CD4-positive, alpha-beta T cell (primary cell): ENCODE data around the gene SCRN1. TPM values are rescaled to one million over a fixed set of nuclear protein-coding genes. Genes with fewer than 3 reads are reported as not detected.

Source experiments
- ATAC-seq: fragments of 200-7000 bp; cut with Tn5 transposase; one replicate; pipeline ENCODE4 v1.10.0; 2022; ENCODE audit warnings: mild to moderate bottlenecking; ENCODE audit not compliant: poor library complexity
- CTCF ChIA-PET: fragments of 350-600 bp; sonication (Branson Sonifier 250); formaldehyde crosslinking; loops from one replicate; lab custom pipeline; 2021; ENCODE audit warnings: antibody characterized with exemption, inconsistent platforms; lab: Charles Lee
- POLR2A ChIA-PET: fragments of 350-600 bp; sonication (Branson Sonifier 250); formaldehyde crosslinking; loops from one replicate; lab custom pipeline; 2021; ENCODE audit warnings: antibody characterized with exemption, inconsistent platforms; lab: Charles Lee
- DNase-seq, 14 experiments: peaks; one replicate each; pipeline ENCODE4 v3.0.0-alpha.2; 2013 to 2020; ENCODE audit warnings: mixed read lengths in 2 of 14
- H3K27ac ChIP-seq, 2 donors: one replicate each; pipeline versions ENCODE4 v1.5.1 to v1.7.0; 2013; ENCODE audit warnings: low read length in 2 of 2, low read depth in 1 of 2, mild to moderate bottlenecking in 1 of 2
- H3K27me3 ChIP-seq, 2 experiments: 1 replicate in 1 of 2; 2 replicates in 1 of 2; pipeline versions ENCODE4 v1.6.1 to v1.7.0; 2013; ENCODE audit warnings: low read length in 2 of 2, control low read depth in 1 of 2, mild to moderate bottlenecking in 1 of 2, moderate library complexity in 1 of 2; ENCODE audit not compliant: insufficient read depth in 2 of 2, control insufficient read depth in 1 of 2
- H3K36me3 ChIP-seq: one replicate; pipeline ENCODE4 v1.6.1; 2013; ENCODE audit warnings: low read length, control low read depth; ENCODE audit not compliant: insufficient read depth
- H3K4me1 ChIP-seq: one replicate; pipeline ENCODE4 v1.6.1; 2013; ENCODE audit warnings: low read length, control low read depth; ENCODE audit not compliant: insufficient read depth
- H3K4me3 ChIP-seq: one replicate; pipeline ENCODE4 v1.5.1; 2013; ENCODE audit warnings: mild to moderate bottlenecking, low read length, moderate library complexity
- H3K9me3 ChIP-seq, 2 experiments: 1 replicate in 1 of 2; 2 replicates in 1 of 2; pipeline versions ENCODE4 v1.6.1 to v1.7.0; 2013; ENCODE audit warnings: low read length in 2 of 2, mild to moderate bottlenecking in 2 of 2, control low read depth in 1 of 2, moderate library complexity in 1 of 2; ENCODE audit not compliant: control insufficient read depth in 1 of 2, insufficient read depth in 1 of 2
- H3K27ac Mint-ChIP-seq: one replicate; pipeline ENCODE4 v1.8.0; 2020; ENCODE audit warnings: mixed read lengths
- H3K27me3 Mint-ChIP-seq: one replicate; pipeline ENCODE4 v1.8.0; 2021; ENCODE audit warnings: mixed read lengths
- H3K36me3 Mint-ChIP-seq: one replicate; pipeline ENCODE4 v1.8.0; 2021; ENCODE audit warnings: low read depth, mixed read lengths
- H3K4me1 Mint-ChIP-seq: one replicate; pipeline ENCODE4 v1.8.0; 2021; ENCODE audit warnings: low read depth, mixed read lengths
- H3K4me3 Mint-ChIP-seq: one replicate; pipeline ENCODE4 v1.8.0; 2020; ENCODE audit warnings: mild to moderate bottlenecking, mixed read lengths
- H3K9me3 Mint-ChIP-seq: one replicate; pipeline ENCODE4 v1.8.0; 2020; ENCODE audit warnings: mixed read lengths
- intact Hi-C, 2 experiments: fragments of 100-400 bp; cut with DNase I in 1 of 2; cut with micrococcal nuclease in 1 of 2; formaldehyde crosslinking; loops; one replicate each; pipeline versions ENCODE4 v1.15.1 to v1.9.0; 2023 to 2025; cut with DNase I, micrococcal nuclease
- total RNA-seq, 174 experiments: library from RNA in 2 of 174; stranded (reverse) in 2 of 174; gene quantifications; one replicate each; pipeline ENCODE4 v1.2.3 and lab custom pipeline; 2021 to 2026
- TF ChIP-seq, protein P1 (sequence below): fragments of 200-600 bp; IDR thresholded peaks from one replicate; pipeline ENCODE4 v1.8.0; 2022; ENCODE audit warnings: antibody characterized with exemption, mild to moderate bottlenecking

Gene SCRN1
- total RNA-seq, 2 experiments from 2014 or later, result 2.4 to 3.2 TPM

DNA sequence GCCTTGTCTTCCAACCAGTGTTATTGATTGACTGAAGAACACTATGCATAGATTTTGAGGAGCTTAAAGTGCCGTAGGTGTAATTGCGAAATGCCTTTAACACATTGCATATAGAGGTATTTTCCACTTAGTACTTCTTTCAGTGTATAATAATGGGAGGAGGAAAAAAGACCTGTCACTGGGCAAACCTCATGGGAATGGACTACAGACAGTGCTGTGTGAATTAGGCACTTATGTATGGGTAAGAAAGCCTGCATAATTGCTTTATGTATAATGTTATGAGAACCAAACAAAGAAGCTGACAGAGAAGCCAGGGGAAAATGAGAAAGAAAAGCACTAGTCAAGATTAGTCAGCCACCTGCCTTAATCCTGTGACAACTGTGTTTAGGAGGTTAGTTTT is 12.4 kb upstream of the SCRN1 start:
- H3K4me1 Mint-ChIP-seq, result no peaks in the 10 kb centered on the region
- no peak overlapping the region for H3K4me3 ChIP-seq
- no peaks in the 10 kb centered on the region for H3K9me3 ChIP-seq
- TF ChIP-seq, protein P1, sequence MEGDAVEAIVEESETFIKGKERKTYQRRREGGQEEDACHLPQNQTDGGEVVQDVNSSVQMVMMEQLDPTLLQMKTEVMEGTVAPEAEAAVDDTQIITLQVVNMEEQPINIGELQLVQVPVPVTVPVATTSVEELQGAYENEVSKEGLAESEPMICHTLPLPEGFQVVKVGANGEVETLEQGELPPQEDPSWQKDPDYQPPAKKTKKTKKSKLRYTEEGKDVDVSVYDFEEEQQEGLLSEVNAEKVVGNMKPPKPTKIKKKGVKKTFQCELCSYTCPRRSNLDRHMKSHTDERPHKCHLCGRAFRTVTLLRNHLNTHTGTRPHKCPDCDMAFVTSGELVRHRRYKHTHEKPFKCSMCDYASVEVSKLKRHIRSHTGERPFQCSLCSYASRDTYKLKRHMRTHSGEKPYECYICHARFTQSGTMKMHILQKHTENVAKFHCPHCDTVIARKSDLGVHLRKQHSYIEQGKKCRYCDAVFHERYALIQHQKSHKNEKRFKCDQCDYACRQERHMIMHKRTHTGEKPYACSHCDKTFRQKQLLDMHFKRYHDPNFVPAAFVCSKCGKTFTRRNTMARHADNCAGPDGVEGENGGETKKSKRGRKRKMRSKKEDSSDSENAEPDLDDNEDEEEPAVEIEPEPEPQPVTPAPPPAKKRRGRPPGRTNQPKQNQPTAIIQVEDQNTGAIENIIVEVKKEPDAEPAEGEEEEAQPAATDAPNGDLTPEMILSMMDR, result no peak
- no peaks in the 10 kb centered on the region for H3K36me3 ChIP-seq
- H3K27me3 Mint-ChIP-seq, result peaks cover 39% of the 10 kb centered on the region
- H3K27ac ChIP-seq, result no peak overlapping the region
- DNase-seq (no peak), ATAC-seq (no peak)
- H3K4me1 ChIP-seq, result no peaks in the 10 kb centered on the region
- no peaks in the 10 kb centered on the region for H3K9me3 Mint-ChIP-seq
- peaks cover 7 to 11% of the 10 kb centered on the region in 2 experiments for H3K27me3 ChIP-seq
- no peak overlapping the region for H3K27ac Mint-ChIP-seq
- no peak overlapping the region for H3K4me3 Mint-ChIP-seq
- POLR2A ChIA-PET, result no interaction called here
- intact Hi-C loops, result no loop called here
- H3K36me3 Mint-ChIP-seq, result no peaks in the 10 kb centered on the region
- CTCF ChIA-PET, result no interaction called here

DNA sequence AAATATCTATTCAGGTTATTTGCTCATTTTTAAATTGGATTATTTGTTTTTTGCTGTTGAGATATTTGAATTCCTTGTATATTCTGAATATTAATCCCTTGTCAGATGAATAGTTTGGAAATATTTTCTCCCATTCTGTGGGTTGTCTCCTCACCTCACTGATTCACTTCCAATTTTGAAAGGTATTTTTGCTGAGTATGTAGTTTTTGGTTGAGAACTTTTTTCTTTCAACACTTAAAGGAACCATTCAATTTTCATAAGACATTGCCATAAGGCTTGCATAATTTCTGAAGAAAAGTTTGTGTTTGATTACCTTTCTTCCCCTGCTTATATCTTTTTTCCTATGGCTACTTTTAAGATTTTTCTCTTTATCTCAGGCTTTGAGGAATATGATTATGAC is 8.9 kb upstream of the SCRN1 start:
- Mint-ChIP-seq H3K9me3 (peaks cover 4% of the 10 kb centered on the region), H3K4me3 (no peak overlapping the region), H3K27me3 (peaks cover 34% of the 10 kb centered on the region), H3K4me1 (no peaks in the 10 kb centered on the region), H3K36me3 (no peaks in the 10 kb centered on the region), H3K27ac (no peak overlapping the region)
- DNase-seq (no peak), ATAC-seq (no peak)
- Histone ChIP-seq H3K4me1 (no peaks in the 10 kb centered on the region), H3K27ac (no peak overlapping the region), H3K4me3 (no peak overlapping the region), H3K27me3 (peaks cover 7 to 15% of the 10 kb centered on the region in 2 experiments), H3K9me3 (peaks cover 7 to 11% of the 10 kb centered on the region in 2 experiments), H3K36me3 (no peaks in the 10 kb centered on the region)
- TF ChIP-seq, protein P1, result no peak
- intact Hi-C loops, result no loop called here
- ChIA-PET POLR2A (no interaction called here), CTCF (no interaction called here)

DNA sequence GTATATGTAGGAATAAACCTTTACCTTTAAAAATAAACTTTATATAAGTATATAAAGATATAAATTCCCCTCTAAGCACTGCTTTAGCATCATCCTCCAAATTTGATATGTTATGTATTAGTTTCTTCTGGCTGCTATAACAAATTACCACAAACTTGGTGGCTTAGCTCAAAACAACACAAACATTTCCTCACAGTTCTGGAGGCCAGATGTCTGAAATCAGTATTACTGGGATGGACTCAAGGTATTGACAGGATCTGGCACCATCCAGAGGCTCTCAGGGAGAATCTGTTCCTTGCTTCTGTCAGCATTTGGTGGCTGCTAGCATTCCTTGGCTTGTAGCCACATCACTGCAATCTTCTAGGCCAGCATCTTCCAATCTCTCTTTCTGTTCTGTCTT is 6.7 kb upstream of the SCRN1 start:
- ChIA-PET CTCF (no interaction called here), POLR2A (no interaction called here)
- H3K36me3 ChIP-seq, result no peaks in the 10 kb centered on the region
- Mint-ChIP-seq H3K36me3 (no peaks in the 10 kb centered on the region), H3K4me1 (no peaks in the 10 kb centered on the region), H3K4me3 (no peak overlapping the region), H3K27me3 (peaks cover 44% of the 10 kb centered on the region), H3K9me3 (peaks cover 4% of the 10 kb centered on the region), H3K27ac (no peak overlapping the region)
- H3K9me3 ChIP-seq, result peaks cover 16 to 20% of the 10 kb centered on the region in 2 experiments
- ATAC-seq (no peak), DNase-seq (no peak)
- peaks cover 13 to 22% of the 10 kb centered on the region in 2 experiments for H3K27me3 ChIP-seq
- H3K4me3 ChIP-seq, result no peak overlapping the region
- no peak overlapping the region for H3K27ac ChIP-seq
- H3K4me1 ChIP-seq, result no peaks in the 10 kb centered on the region
- intact Hi-C loops, result no loop called here
- TF ChIP-seq, protein P1, result no peak
